Sigmoid colon (tissue), 4 donors: ENCODE measurements around the gene CPA1.

Source experiments
- CTCF ChIP-seq, 4 experiments: fragments of 450-650 bp in 3 of 4; fragments of 200-600 bp in 1 of 4; IDR thresholded peaks; one replicate each; pipeline ENCODE4 v1.5.1; 2016 to 2019; ENCODE audit warnings: antibody characterized with exemption in 4 of 4, mild to moderate bottlenecking in 3 of 4, moderate library complexity in 2 of 4
- POLR2A ChIP-seq, 2 donors: fragments of 450-650 bp; IDR thresholded peaks; one replicate each; pipeline ENCODE4 v1.6.1; 2016; ENCODE audit warnings: antibody characterized with exemption in 2 of 2, mild to moderate bottlenecking in 2 of 2, moderate library complexity in 2 of 2
- POLR2AphosphoS5 ChIP-seq, 4 donors: sonication (generic); formaldehyde crosslinking; IDR thresholded peaks; one replicate each; pipeline ENCODE4 v1.6.1; 2017; ENCODE audit warnings: antibody characterized with exemption in 4 of 4

- TF ChIP-seq CTCF (IDR thresholded peaks at IDR 0.05) (no peak), POLR2A (IDR thresholded peaks at IDR 0.05) (no peak), POLR2AphosphoS5 (IDR thresholded peaks at IDR 0.05) (no peak)
These were observed 34.7 kb downstream of the CPA1 start for GRCh38 chr7:130415006-130415405.
